ENCODE measurements around the gene CTDP1. TPM values are rescaled to one million over a fixed set of nuclear protein-coding genes. Genes with fewer than 3 reads are reported as not detected.

Gene CTDP1
- total RNA-seq, 1 donor from 2014 or later: 23.1 TPM

DNA sequence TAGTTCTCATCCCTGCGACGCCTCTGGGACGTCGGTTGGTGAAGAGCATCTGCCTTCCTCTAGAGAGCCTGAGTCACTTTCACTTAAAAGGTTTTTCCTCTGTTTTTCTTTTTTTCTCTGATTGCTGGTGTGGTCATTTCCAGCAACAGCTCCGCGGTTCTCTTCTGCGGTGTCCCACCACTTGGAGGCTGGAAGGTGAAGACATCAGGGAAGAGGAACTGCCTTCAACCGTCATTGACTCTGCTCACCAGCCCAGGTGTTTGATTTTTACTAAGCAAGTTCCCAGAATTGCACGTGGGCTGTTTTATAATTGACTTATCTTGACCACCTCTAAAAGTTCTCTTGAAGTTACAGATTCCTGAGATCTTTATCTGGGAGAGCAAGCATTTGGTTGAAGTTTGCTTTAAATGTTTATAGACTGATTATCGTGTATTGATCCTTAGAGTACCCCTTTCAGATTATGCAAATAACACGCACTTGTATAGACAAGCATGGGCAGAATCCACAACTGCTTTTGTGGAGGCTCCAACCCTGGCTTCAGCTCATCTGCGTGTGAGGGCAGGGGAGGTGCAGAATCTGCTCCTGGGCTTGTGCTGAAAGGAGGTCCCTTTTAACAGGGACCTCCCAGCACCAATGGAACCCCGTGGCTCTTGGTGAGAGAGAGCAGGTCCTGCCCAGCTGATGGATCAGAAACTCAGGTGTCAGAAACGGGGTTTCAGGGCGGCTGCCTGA, 3.5 kb downstream of the CTDP1 start:
- H3K27me3 Mint-ChIP-seq (ENCODE audit: unreplicated experiment): no peaks in the 10 kb centered on the region
- no peak for DNase-seq (ENCODE audit: extremely low spot score, unreplicated experiment)
- peaks cover 21% of the 10 kb centered on the region for H3K4me1 Mint-ChIP-seq (ENCODE audit: unreplicated experiment)
- no peaks in the 10 kb centered on the region for H3K9me3 Mint-ChIP-seq (ENCODE audit: unreplicated experiment)
- TF ChIP-seq, protein P1, sequence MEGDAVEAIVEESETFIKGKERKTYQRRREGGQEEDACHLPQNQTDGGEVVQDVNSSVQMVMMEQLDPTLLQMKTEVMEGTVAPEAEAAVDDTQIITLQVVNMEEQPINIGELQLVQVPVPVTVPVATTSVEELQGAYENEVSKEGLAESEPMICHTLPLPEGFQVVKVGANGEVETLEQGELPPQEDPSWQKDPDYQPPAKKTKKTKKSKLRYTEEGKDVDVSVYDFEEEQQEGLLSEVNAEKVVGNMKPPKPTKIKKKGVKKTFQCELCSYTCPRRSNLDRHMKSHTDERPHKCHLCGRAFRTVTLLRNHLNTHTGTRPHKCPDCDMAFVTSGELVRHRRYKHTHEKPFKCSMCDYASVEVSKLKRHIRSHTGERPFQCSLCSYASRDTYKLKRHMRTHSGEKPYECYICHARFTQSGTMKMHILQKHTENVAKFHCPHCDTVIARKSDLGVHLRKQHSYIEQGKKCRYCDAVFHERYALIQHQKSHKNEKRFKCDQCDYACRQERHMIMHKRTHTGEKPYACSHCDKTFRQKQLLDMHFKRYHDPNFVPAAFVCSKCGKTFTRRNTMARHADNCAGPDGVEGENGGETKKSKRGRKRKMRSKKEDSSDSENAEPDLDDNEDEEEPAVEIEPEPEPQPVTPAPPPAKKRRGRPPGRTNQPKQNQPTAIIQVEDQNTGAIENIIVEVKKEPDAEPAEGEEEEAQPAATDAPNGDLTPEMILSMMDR (IDR thresholded peaks at IDR 0.05): no peak
- peaks cover 3% of the 10 kb centered on the region for H3K36me3 Mint-ChIP-seq (ENCODE audit: unreplicated experiment)
- no peak overlapping the region for H3K4me3 Mint-ChIP-seq (ENCODE audit: unreplicated experiment)
- no peak overlapping the region for H3K27ac Mint-ChIP-seq (ENCODE audit: unreplicated experiment)

DNA sequence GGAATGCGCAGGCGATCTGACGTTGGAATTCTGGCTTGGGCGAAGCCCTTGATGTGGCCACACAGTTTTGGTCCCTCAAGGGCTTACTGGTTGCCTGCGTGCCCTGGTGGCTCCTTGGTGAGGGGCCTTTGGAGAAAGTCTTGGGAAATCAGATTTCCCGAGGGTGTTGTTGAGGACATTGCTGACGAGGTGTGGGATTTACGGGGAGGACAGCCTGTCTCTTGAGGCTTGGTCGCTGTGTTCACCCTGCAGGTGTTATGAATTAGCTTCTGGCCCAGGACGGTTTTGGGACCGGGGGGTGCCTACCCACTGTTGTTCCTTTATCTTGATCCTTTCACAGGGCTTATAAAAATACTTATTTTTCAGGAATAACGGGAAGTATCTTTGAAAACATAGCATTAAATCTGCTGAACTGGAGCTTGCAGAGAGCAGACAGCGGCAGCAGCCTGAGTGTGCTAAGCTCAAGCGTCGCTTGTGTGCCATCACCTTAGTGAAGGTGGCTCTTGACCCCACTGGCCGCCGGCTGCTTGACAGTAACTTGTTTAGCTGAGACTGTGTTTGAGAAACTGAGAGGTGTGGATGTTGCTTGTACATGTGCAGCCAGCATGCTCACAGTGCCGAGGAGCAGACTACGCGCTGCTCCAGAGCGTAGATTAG, 4.2 kb downstream of the CTDP1 start:
- TF ChIP-seq, protein P1 (IDR thresholded peaks at IDR 0.05): no peak
- H3K36me3 Mint-ChIP-seq (ENCODE audit: unreplicated experiment): peaks cover 3% of the 10 kb centered on the region
- no peaks in the 10 kb centered on the region for H3K9me3 Mint-ChIP-seq (ENCODE audit: unreplicated experiment)
- no peak overlapping the region for H3K27ac Mint-ChIP-seq (ENCODE audit: unreplicated experiment)
- H3K4me1 Mint-ChIP-seq (ENCODE audit: unreplicated experiment): peaks cover 14% of the 10 kb centered on the region
- DNase-seq (ENCODE audit: extremely low spot score, unreplicated experiment): no peak
- no peak overlapping the region for H3K4me3 Mint-ChIP-seq (ENCODE audit: unreplicated experiment)
- H3K27me3 Mint-ChIP-seq (ENCODE audit: unreplicated experiment): no peaks in the 10 kb centered on the region

DNA sequence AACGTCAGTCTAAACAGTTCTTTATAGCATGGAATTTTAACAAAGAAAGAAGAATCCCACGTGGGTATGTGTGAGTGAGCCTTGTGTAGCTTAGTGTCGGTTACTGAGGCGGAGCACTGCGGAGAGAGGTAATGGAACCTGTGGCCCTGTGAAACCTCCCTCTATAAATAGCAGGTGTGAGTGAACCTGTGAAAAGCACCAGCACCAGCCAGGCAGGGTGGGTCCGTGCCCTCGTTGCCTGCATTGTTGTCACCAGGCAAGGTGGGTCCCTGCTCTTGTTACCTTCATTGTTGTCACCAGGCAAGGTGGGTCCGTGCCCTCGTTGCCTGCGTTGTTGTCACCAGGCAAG, 4.7 kb downstream of the CTDP1 start:
- no peaks in the 10 kb centered on the region for H3K27me3 Mint-ChIP-seq (ENCODE audit: unreplicated experiment)
- H3K27ac Mint-ChIP-seq (ENCODE audit: unreplicated experiment): no peak overlapping the region

DNA sequence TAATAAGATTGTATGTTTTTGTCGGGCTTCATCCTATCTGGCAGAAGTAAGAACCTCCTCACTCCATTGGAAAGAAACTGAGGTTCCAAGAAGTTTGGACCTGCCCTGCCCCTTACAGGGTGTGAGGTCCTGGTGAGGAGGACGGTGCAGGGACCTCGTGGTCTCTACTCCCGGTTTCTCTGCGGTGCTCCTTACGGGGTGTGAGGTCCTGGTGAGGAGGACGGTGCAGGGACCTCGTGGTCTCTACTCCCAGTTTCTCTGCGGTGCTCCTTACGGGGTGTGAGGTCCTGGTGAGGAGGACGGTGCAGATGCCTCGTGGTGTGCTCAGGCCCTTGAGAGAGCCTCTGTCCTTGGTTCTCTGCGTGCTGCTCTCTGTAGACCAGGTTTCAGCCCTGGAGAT, 5.2 kb downstream of the CTDP1 start:
- TF ChIP-seq, protein P1 (IDR thresholded peaks at IDR 0.05): no peak
- Mint-ChIP-seq H3K27me3 (ENCODE audit: unreplicated experiment) (no peaks in the 10 kb centered on the region), H3K9me3 (ENCODE audit: unreplicated experiment) (no peaks in the 10 kb centered on the region), H3K36me3 (ENCODE audit: unreplicated experiment) (peaks cover 3% of the 10 kb centered on the region), H3K4me3 (ENCODE audit: unreplicated experiment) (no peak overlapping the region), H3K27ac (ENCODE audit: unreplicated experiment) (no peak overlapping the region), H3K4me1 (ENCODE audit: unreplicated experiment) (peaks cover 13% of the 10 kb centered on the region)
- DNase-seq (ENCODE audit: extremely low spot score, unreplicated experiment): no peak

More for the DNA sequence above, 4.7 kb downstream of the CTDP1 start:
- Mint-ChIP-seq H3K9me3 (ENCODE audit: unreplicated experiment) (no peaks in the 10 kb centered on the region), H3K4me1 (ENCODE audit: unreplicated experiment) (peaks cover 13% of the 10 kb centered on the region), H3K36me3 (ENCODE audit: unreplicated experiment) (peaks cover 3% of the 10 kb centered on the region), H3K4me3 (ENCODE audit: unreplicated experiment) (no peak overlapping the region)
- TF ChIP-seq, protein P1 (IDR thresholded peaks at IDR 0.05): no peak
- no peak for DNase-seq (ENCODE audit: extremely low spot score, unreplicated experiment)

DNA sequence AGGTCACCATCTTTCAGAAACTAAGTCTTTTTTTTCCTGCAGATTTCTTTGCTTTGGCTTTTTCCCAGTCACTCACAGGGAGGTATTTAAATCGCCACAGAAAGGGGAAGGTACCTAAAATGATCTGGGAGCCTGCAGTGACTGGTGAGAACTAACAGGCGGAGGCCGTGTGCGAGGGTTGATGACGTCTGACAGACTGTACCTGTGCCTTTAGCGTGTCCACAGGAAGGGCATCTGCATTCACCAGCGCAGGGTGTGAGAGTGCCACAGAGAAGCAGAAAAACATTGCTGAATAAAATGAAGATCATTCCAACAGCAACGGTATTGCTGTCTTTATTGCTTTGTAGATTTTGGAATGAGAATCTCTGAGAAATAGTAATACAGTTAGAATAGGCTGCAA, 5.7 kb downstream of the CTDP1 start:
- Mint-ChIP-seq H3K27ac (ENCODE audit: unreplicated experiment) (no peak overlapping the region), H3K9me3 (ENCODE audit: unreplicated experiment) (no peaks in the 10 kb centered on the region), H3K36me3 (ENCODE audit: unreplicated experiment) (peaks cover 3% of the 10 kb centered on the region), H3K4me3 (ENCODE audit: unreplicated experiment) (no peak overlapping the region), H3K4me1 (ENCODE audit: unreplicated experiment) (peaks cover 13% of the 10 kb centered on the region), H3K27me3 (ENCODE audit: unreplicated experiment) (no peaks in the 10 kb centered on the region)
- no peak for DNase-seq (ENCODE audit: extremely low spot score, unreplicated experiment)
- TF ChIP-seq, protein P1 (IDR thresholded peaks at IDR 0.05): no peak

All from osteocyte (in vitro differentiated cells).